GM12891 (cell line): ENCODE data around the gene TNS3.

ENCODE experiments used
- DNase-seq: peaks from one replicate; pipeline ENCODE4 v3.0.0; 2011; ENCODE audit warnings: low spot score; ENCODE audit not compliant: insufficient read length
- FAIRE-seq: peaks from 2 replicates; lab custom pipeline; 2011; peaks lifted over from hg19 to GRCh38; lab: Jason Lieb, UNC
- PAX5 ChIP-seq: IDR thresholded peaks from 2 replicates; pipeline ENCODE4 v1.6.1; 2011; ENCODE audit warnings: low read length, moderate library complexity, mild to moderate bottlenecking; ENCODE audit not compliant: insufficient read depth, severe bottlenecking
- POLR2A ChIP-seq: IDR thresholded peaks from 2 replicates; pipeline ENCODE4 v1.6.1; 2011; ENCODE audit warnings: low read depth, low read length, control low read depth
- POLR2AphosphoS5 ChIP-seq: IDR thresholded peaks from 2 replicates; pipeline ENCODE4 v1.6.1; 2011; ENCODE audit warnings: low read depth, low read length, control low read depth
- POU2F2 ChIP-seq: IDR thresholded peaks from 2 replicates; pipeline ENCODE4 v1.6.1; 2011; ENCODE audit warnings: low read depth, mild to moderate bottlenecking, control low read depth, low read length, moderate library complexity
- SPI1 ChIP-seq: IDR thresholded peaks from 2 replicates; pipeline ENCODE4 v1.6.1; 2011; ENCODE audit warnings: low read depth, low read length, control low read depth
- TAF1 ChIP-seq: IDR thresholded peaks from 2 replicates; pipeline ENCODE4 v1.6.1; 2011; ENCODE audit warnings: low read depth, low read length, control low read depth

Gene TNS3

DNA sequence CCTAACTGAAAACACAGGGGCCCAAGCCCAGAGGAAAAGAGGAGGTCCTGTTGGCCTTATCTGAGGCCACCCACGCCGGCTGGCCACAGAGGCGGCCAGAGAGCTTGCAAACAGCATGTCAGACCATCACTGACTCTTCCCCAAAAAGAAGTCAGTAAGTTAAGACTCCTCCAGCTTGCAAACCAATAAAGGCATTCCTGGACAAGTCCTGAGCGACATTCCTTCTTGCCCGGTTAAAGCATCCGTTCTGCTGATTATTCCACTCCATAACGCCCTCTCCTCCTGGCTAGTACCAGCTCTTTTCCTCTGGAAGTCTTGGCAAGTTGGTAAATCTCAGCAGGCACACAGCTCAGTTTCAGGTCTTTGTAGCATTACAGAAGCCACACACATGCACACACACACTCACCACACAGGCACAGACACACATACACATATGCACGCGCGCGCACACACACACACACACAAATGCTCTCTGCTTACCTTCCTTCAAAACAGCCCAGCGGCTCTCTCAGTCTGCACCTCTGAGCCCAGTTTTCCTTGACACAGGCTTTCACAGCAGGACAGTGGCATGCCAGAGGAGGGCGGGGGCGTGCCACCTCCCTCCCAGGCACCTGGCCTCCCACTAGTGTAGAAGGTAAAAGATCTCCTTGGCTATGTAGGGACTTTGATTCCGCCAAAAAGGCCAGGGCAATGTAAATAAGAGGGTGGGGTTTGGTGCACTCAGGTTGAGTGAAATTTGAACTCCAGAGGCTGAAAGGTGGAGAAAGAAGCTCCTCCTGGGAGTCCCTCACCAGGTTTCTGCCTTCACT lies 201.4 kb downstream of the TNS3 start:
- DNase-seq = no peak
- TF ChIP-seq PAX5 (no peak), POLR2A (no peak), POLR2AphosphoS5 (no peak), POU2F2 (no peak), SPI1 (no peak), TAF1 (no peak)
- FAIRE-seq = no peak

DNA sequence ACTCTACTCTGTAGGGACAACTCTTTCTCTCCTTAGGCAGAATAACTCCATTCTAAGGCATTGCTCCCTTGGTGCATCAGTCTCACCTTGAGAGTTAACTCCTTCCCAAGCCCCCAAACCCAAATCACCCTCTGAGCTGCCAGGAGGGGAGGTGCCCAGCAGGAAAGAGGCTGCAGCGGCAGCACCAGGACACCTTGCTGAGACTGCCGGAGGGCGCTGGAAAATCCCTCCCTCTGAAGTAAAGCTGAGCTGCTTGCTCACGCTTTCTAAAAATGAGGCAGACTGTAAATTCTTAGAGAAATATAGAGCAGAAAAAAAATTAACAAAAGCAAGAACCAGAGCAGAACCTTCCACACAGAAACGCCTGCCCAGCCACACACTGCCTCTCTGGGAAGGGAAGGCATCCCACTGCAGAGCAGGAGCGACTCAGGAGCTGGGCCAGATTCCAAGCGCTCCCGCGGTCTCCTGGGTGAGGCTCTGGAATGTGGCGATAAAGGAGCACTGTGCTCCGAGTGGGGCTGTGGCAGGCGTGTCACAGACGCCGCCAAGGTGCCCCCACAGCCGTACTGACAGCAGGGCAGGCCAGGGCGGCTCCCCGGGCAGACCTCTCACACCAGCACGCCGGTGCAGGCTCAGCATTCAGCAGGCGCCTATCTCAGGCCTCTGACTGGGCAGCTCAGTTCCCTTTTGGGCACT lies 202.1 kb downstream of the TNS3 start:
- FAIRE-seq (no peak), DNase-seq (no peak)
- no peak for TF ChIP-seq SPI1
- no peak for TF ChIP-seq TAF1
- no peak for TF ChIP-seq POLR2AphosphoS5

DNA sequence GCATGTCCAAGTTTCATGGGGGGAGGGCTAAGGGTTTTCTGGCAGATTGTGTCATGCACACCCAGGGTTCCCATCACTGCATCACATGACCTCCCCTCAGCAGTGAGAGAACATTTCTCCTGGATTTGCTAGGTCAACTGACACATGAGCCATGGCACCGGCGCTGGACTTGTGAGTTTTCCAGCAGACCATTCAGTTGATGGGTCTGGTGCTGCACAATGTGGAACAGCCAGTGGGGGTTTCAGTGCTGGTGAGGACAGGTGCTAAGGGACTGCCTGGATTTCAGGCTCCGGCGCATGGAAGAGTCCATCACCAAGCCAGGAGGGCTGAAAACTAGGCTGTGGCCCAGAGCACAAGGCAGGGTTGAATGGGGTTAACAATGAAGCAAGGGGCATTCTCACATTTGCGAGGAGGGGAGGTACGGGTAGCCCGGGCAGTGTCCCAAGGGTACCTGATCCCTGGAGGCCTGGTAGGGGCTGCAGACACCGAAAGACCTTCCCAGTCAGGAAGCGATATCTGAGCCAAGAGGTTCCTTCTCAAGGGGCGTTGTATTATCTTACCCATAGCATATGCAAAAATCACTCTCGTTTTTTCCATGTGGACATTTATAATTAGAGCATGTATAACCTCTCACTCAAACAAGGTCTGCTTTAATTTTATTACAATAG lies 203.0 kb downstream of the TNS3 start:
- FAIRE-seq = no peak
- TF ChIP-seq POU2F2 (no peak), TAF1 (no peak), POLR2A (no peak), PAX5 (no peak), POLR2AphosphoS5 (no peak), SPI1 (no peak)
- no peak for DNase-seq

DNA sequence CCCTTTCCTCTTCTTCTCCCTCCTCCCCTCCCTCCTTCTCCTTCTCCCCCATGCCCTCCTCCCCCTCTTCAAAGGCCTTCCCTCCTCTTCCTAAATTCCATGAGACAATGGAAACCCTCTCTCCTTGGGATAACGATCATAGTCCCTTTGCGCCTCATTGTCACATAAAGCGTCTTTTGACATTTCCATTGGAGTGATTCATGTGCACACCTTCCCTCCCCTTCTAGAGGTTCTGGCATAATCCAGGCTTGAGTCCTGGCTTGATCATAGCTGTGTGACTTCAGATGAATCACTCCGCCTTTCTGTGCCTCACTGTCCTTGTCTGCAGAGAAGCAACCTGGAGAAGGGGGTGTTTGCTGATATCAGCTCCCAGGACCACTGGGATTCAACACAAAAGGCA lies 204.2 kb downstream of the TNS3 start:
- FAIRE-seq (no peak), DNase-seq (no peak)
- TF ChIP-seq POLR2A (no peak), SPI1 (no peak), PAX5 (no peak), TAF1 (no peak), POLR2AphosphoS5 (no peak), POU2F2 (no peak)

DNA sequence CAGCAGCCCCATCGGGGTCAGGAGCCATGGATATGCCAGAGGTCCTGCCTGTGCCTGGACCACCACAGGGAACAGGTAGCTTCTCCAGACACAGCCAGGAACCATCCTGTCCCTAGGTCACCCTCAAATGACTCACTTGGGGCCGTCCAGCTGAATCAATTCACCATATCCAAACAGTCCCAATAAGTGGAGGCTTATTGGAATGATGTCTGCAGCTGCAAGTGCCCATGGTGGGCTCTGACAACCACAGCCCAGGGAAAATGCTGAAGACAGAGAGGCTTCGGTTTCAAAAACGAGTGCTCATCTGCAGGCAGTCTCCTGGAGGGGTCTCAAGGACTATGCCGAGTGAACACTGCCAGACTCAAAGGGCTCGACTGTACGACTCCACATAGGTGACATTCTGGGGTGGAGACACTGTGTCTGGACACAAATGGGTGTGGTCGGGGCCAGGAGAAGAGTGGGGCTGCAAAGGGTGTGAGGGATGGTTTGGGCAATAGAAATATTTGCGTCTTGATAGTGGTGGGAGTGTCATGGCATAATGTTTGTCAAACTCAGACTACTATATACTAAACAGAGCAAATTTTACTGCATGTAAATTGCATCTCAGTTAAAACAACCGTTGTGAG lies 204.8 kb downstream of the TNS3 start:
- DNase-seq = no peak
- TF ChIP-seq PAX5 = no peak
- TF ChIP-seq POU2F2 = no peak
- TF ChIP-seq SPI1 = no peak
- no peak for TF ChIP-seq POLR2AphosphoS5
- no peak for TF ChIP-seq TAF1
- TF ChIP-seq POLR2A = no peak
- FAIRE-seq = no peak

DNA sequence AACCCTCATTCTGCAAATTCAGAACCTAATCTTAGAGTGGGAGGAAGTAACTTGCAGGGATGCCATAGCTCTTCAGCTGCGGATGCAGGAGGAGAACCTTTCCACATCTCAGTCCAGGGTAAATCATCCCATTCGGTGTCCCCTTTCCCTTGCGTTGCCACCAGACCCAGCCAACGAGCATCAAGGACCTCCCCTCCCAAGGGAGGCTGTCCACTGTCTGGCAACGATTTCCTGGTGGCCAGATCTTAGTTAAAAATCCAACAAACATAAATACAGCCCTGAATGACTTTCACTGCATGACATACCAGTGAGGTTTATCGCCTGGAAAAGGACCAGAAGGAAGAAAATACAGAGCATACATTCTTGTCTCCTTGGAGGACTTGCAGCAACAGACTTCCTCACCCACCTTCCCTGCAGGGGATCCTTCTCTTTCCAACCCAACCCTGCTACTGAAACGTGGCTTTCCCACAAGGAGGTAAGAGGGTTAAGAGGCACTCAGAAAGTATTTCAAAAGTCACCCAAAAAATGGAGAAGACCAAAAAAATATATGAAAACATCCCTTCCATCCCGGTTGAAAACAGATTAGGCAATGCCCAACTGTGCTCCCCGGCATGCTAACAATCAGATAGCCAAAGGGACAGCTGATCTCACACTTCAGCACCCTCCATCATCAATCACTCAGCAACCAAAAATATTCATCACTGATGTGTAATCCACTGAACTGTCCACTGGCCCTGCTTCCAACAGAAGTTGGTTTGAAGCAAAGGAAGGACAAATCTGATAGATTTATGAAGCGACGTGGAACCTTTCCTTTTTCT lies 206.6 kb downstream of the TNS3 start:
- DNase-seq (no peak), FAIRE-seq (no peak)
- no peak for TF ChIP-seq TAF1
- no peak for TF ChIP-seq POU2F2
- no peak for TF ChIP-seq POLR2A
- TF ChIP-seq POLR2AphosphoS5 = no peak
- no peak for TF ChIP-seq PAX5
- no peak for TF ChIP-seq SPI1

DNA sequence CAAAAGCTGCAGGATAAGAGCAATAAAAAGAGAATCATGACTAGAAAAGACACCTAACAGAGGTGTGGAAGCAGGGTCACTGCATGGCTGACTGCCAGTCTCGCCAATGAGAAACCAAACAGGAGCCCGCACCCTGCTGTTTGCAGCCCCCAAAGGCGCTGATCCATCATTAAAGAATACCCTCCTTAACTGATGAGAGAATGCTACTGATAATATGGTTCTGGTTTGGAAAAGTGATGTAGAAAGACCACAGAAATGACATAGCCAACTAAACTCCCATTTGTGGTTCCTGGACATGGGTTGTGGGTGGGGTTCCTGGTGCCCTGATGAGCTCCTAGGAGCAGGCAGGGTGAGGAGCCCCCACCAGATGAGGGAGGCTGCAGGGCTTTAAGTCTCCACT lies 207.4 kb downstream of the TNS3 start:
- TF ChIP-seq POLR2A (no peak), TAF1 (no peak), SPI1 (no peak), POLR2AphosphoS5 (no peak), PAX5 (no peak), POU2F2 (no peak)
- DNase-seq = no peak
- FAIRE-seq = no peak

DNA sequence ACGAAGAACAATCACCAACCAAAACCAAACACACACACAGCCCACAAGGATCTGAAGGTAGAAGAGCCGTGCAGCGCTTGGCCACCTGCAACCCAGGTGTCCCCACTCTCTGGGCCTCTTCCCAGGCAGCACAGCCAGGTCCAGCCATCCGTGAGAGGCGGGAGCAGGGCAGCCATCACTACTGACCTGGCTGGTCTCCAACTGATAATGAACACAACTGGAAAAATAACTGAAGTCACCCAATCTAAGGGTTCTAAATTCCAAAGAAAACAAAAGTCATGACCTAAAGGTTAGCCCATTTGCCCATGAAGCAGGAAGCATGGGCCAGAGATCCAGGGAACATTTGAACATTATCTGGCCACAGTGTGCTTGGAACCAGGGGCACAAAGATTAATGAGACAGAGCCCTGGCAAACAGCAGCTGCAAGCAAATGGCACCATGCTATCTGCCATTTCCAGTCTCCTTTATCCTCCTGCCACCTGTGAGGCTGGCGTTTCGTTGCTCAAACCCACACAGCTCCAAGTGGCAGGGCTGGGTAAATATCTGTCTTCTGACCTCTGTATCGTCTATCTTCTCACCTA lies 207.9 kb downstream of the TNS3 start:
- FAIRE-seq = no peak
- TF ChIP-seq TAF1 (no peak), PAX5 (no peak), SPI1 (no peak), POLR2AphosphoS5 (no peak), POU2F2 (no peak), POLR2A (no peak)
- DNase-seq = no peak
